Omental fat pad (tissue), 4 donors: Measurements from ENCODE around the gene FAM13C. TPM values are rescaled to one million over a fixed set of nuclear protein-coding genes. Genes with fewer than 3 reads are reported as not detected.

ENCODE experiments used
- ATAC-seq: fragments of 150-250 bp; one replicate; pipeline ENCODE4 v1.9.1; 2016; ENCODE audit warnings: mild to moderate bottlenecking, moderate library complexity; ENCODE audit not compliant: low FRiP score
- DNase-seq: peaks from one replicate; pipeline ENCODE4 v3.0.0-alpha.2; 2019; ENCODE audit warnings: low spot score
- total RNA-seq, 4 donors: library from RNA; depleted of rRNA; stranded (reverse); fragments of >200 nt; gene quantifications; one replicate each; pipeline ENCODE4 v1.1.0, GENCODE V29; 2016
- TF ChIP-seq, protein P1 (sequence below), 3 donors: fragments of 450-650 bp; IDR thresholded peaks; one replicate each; pipeline ENCODE4 v1.5.1; 2016 to 2017; ENCODE audit warnings: antibody characterized with exemption in 3 of 3, mild to moderate bottlenecking in 3 of 3, moderate library complexity in 2 of 3

FAM13C gene
- total RNA-seq, 4 donors from 2014 or later = 2.2 to 43.0 (median 11.6) TPM

DNA sequence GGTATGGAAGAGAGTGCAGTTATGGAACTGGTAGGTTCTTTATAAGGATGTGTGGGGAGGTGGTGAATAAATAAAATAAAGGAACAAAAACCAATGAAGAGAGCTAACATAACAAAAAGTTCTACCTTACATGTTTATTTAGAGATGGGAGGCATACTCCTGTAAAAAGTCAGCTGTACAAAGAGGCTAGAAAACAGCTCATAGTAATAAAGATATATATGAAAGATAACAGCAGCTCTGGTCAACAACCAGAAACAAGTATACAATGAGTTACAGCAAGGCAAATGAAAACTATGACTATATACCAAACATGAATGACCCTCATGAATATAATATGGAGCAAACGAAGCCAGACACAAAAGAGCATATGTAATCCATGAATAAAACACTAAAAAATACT is 62.0 kb downstream of the FAM13C start:
- DNase-seq = no peak
- no peak for ATAC-seq
- TF ChIP-seq, protein P1, sequence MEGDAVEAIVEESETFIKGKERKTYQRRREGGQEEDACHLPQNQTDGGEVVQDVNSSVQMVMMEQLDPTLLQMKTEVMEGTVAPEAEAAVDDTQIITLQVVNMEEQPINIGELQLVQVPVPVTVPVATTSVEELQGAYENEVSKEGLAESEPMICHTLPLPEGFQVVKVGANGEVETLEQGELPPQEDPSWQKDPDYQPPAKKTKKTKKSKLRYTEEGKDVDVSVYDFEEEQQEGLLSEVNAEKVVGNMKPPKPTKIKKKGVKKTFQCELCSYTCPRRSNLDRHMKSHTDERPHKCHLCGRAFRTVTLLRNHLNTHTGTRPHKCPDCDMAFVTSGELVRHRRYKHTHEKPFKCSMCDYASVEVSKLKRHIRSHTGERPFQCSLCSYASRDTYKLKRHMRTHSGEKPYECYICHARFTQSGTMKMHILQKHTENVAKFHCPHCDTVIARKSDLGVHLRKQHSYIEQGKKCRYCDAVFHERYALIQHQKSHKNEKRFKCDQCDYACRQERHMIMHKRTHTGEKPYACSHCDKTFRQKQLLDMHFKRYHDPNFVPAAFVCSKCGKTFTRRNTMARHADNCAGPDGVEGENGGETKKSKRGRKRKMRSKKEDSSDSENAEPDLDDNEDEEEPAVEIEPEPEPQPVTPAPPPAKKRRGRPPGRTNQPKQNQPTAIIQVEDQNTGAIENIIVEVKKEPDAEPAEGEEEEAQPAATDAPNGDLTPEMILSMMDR (IDR thresholded peaks at IDR 0.05) = no peak

DNA sequence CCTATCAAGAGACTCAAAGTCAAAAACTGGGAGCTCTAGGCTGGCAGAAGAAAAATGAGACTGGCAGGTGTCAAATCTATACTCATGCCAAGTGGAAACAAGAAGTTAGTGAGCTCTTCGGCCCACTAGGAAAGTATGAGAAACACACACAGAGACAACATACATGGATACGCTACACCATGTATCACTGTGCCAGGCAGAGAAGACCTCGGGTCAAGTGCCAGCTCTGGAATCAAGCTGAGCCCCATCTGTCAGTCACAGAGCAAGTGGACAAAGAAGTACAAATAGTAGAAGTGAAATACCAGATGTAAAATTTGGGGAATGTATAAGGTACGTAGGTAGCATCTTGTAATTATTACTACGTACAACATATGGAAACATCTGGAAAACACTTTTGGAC is 62.4 kb downstream of the FAM13C start:
- DNase-seq (no peak), ATAC-seq (no peak)
- TF ChIP-seq, protein P1 (IDR thresholded peaks at IDR 0.05) = no peak

DNA sequence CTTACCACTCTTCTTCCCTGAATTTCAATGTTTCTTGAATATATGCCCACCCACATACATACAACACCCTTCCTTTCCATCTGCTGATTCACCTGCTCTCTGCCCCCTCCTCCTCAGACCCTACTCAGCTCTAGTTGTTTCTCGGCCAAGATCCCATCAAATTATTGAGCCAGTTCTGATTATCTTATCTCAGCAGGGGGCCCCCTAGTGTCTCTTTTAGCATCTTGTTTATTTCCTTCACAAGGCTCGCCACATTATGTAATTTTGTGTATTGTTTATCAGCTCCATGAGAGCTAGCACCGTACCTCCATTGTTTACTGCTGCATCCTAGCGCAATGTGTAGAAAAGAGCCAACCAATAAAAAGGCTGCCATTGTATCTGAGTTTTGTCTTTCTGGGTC is 71.9 kb downstream of the FAM13C start:
- DNase-seq (no peak), ATAC-seq (no peak)
- TF ChIP-seq, protein P1 (IDR thresholded peaks at IDR 0.05) = no peak

DNA sequence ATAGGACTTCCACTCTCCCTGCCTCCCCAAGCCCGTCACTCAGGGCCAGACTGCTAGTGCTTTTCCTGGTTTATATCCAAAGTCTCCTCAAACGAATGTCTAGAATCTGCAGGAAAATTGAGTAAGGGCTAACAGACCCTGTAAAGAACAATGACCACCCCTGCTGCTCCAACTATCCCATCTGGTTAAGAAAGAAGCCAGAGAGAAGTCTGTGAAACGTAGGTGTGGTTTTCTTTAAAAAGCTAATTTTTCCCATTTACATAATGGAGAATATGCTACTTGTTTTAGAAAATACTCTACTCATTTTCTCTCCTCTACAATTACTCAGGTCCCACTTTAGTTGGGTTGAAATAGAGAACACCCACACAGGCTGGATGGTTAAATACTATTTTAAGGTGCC is 72.5 kb downstream of the FAM13C start:
- ATAC-seq = no peak
- DNase-seq = no peak
- TF ChIP-seq, protein P1 (IDR thresholded peaks at IDR 0.05) = no peak

DNA sequence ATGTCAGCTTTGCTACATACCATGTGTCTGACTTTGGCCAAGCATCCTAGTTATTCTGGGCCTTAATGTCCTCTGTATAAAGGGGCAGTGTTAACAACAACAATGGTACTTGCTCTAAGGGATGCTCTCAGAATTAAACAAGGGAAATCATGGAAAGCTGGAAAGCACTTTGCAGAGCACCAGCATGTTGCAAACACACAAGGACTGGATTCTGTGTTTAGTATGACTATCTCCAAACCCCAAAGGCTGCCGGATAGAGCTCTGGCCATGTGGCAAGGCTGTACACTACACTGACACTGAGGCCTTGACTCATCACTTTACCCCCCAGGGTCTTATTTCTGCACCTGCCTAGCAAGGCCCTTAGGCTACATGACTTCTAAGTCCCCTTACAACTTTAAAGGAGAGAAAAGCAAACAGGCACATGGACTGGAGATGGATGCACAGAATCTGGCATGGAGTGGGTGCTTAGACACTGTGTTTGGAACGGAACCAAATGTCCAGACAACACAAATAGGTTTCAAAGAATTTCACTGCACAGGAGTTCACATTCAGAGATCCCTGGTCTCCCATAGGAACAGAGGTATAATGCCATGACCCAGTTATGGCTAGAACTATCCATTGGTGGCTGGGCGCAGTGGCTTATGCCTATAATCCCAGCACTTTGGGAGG is 74.6 kb downstream of the FAM13C start:
- TF ChIP-seq, protein P1 (IDR thresholded peaks at IDR 0.05) = no peak
- no peak for ATAC-seq

DNA sequence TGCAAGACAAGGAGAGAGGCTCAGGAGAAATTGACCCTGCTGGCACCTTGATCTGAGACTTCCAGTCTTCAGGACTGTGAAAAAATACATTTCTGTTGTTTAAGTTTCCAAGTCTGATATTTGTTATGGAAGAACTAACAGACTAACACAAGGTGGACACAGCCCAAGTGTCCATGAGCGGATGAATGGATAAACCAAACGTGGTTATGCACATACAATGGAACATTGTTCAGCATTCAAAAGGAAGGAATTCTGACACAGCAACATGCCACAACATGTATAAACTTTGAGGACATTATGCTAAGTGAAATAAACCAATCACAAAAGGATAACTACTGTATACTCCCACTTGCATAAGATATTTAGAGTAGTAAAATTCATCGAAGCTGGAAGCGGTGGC is 76.5 kb downstream of the FAM13C start:
- ATAC-seq (no peak), DNase-seq (no peak)
- TF ChIP-seq, protein P1 (IDR thresholded peaks at IDR 0.05) = no peak

More for the DNA sequence above, 74.6 kb downstream of the FAM13C start:
- no peak for DNase-seq

DNA sequence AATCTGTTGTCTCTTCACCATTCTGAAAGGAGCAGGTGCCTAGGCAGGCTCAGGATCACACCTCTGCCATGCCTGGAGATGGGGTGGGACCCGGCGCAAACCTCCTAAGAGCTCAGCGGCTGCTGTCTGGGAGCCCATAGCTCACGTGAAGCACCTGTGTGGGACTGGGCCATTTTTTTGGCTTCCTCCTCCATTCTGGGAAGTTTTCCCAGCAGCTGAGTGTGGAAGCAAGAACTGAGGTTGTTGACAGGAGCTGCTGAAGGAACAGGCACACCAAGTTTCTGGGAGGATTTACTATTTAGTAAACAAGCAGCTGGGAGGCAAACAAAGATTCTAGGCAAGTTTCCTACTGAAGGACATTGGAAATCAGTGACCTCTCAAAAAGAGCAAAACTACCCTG is 77.3 kb downstream of the FAM13C start:
- ATAC-seq (no peak), DNase-seq (no peak)
- TF ChIP-seq, protein P1 (IDR thresholded peaks at IDR 0.05) = no peak
